GM12892 (cell line): ENCODE measurements around the gene MICAL3.

Experiments
- POLR2A ChIP-seq: IDR thresholded peaks from 2 replicates; pipeline ENCODE4 v1.6.1; 2011; ENCODE audit warnings: low read depth, low read length, control low read depth
- POLR2AphosphoS5 ChIP-seq: IDR thresholded peaks from 2 replicates; pipeline ENCODE4 v1.6.1; 2011; ENCODE audit warnings: low read depth, low read length, control low read depth
- TAF1 ChIP-seq: IDR thresholded peaks from 2 replicates; pipeline ENCODE4 v1.6.1; 2011; ENCODE audit warnings: low read depth, mild to moderate bottlenecking, control low read depth, low read length, borderline replicate concordance

DNA sequence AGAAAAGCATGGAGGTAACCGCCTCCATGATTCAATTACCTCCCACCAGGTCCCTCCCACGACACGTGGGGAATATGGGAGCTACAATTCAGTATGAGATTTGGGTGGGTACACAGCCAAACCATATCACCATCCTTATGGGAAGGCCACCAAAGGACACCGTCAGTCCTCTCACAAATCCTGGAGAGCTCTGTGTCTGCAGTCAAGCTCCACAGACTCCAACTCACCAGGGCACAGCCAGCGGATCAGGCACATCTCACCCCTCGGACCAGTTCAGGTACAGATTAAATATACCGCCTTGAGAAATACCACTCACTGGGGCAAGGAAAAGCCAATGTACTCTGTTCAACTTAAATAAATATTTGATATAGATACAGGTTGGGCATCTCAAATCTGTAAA lies 100.3 kb downstream of the MICAL3 start:
- TF ChIP-seq POLR2A (no peak), TAF1 (no peak), POLR2AphosphoS5 (no peak)
